H1 (cell line): ENCODE measurements around the gene OR2H2. TPM values are rescaled to one million over a fixed set of nuclear protein-coding genes. Genes with fewer than 3 reads are reported as not detected.

Source experiments
- JUN ChIP-seq: IDR thresholded peaks from 2 replicates; pipeline ENCODE4 v1.6.1; 2011; ENCODE audit warnings: low read depth, mild to moderate bottlenecking, improper control_type of control experiment, low read length
- TAF7 ChIP-seq: optimal IDR thresholded peaks from 2 replicates; pipeline ENCODE3; 2011; ENCODE audit warnings: low read depth, mild to moderate bottlenecking, inconsistent platforms, low read length, moderate library complexity, borderline replicate concordance
- polyA plus RNA-seq, 7 experiments: library from polyadenylated mRNA; depleted of rRNA in 3 of 7; stranded (reverse) in 5 of 7; unstranded in 2 of 7; fragments of >200 nt in 5 of 7; fragments of 200-250 nt in 2 of 7; gene quantifications; 1 replicate in 5 of 7; 2 replicates in 1 of 7; 4 replicates in 1 of 7; pipeline versions ENCODE4 v1.2.1 to v1.2.3, GENCODE V29; 2011 to 2013; ENCODE audit warnings: missing spikeins in 2 of 7, mixed read lengths in 2 of 7
- total RNA-seq: library from RNA; stranded (reverse); fragmentation: NEBNext Ultra II Directional; extraction: Animal tissue kit (Norgen Biotek cat#: 25700); gene quantifications from 2 replicates; pipeline ENCODE4 v1.2.1, GENCODE V29; 2021

Gene OR2H2
- total and polyA plus RNA-seq, 2 of the 8 experiments (the other 6 are each of a cell fraction or from before 2014, with no cell fraction given), result not detected

- TF ChIP-seq JUN (no peak), TAF7 (no peak)
These were observed 47.2 kb downstream of the OR2H2 start (continued) for GRCh38 chr6:29631860-29632731.
